T follicular helper cell (primary cell): ENCODE data around the gene KLHDC9.

Experiments used
- DNase-seq: peaks from one replicate; pipeline ENCODE4 v3.0.0-alpha.2; 2020; ENCODE audit warnings: low read depth

KLHDC9 gene

GRCh38 chr1:161076410-161076809 lies 21.8 kb upstream of the KLHDC9 start:
- no peak for DNase-seq

- no peak for DNase-seq
Measured at GRCh38 chr1:161077426-161077825, 20.7 kb upstream of the KLHDC9 start.

- no peak for DNase-seq
Measured at GRCh38 chr1:161079436-161080110, 18.6 kb upstream of the KLHDC9 start.

- no peak for DNase-seq
Measured at GRCh38 chr1:161080441-161081405, 17.4 kb upstream of the KLHDC9 start.

- no peak for DNase-seq
Measured at GRCh38 chr1:161081519-161081918, 16.6 kb upstream of the KLHDC9 start.

GRCh38 chr1:161082483-161082882 lies 15.7 kb upstream of the KLHDC9 start:
- DNase-seq, result no peak

GRCh38 chr1:161082996-161083747 lies 15.0 kb upstream of the KLHDC9 start:
- DNase-seq, result no peak

GRCh38 chr1:161083748-161084596 lies 14.2 kb upstream of the KLHDC9 start:
- DNase-seq, result no peak

- DNase-seq, result no peak
Measured at GRCh38 chr1:161084597-161084988, 13.6 kb upstream of the KLHDC9 start.

- no peak for DNase-seq
Measured at GRCh38 chr1:161085165-161085564, 13.0 kb upstream of the KLHDC9 start.

GRCh38 chr1:161086457-161086856 lies 11.7 kb upstream of the KLHDC9 start:
- DNase-seq, result no peak

- no peak for DNase-seq
Measured at GRCh38 chr1:161088587-161089110, 9.5 kb upstream of the KLHDC9 start.

- no peak for DNase-seq
Measured at GRCh38 chr1:161089251-161089924, 8.8 kb upstream of the KLHDC9 start, which contains the start of gene NECTIN4. Gene NECTIN4 (minus strand): TSS chr1:161089558. CDS start chr1:161089296, 262 bp downstream.

GRCh38 chr1:161089938-161090337 lies 8.2 kb upstream of the KLHDC9 start:
- DNase-seq, result no peak

- DNase-seq, result no peak
Measured at GRCh38 chr1:161090617-161091016, 7.5 kb upstream of the KLHDC9 start.

- DNase-seq, result no peak
Measured at GRCh38 chr1:161091093-161091492, 7.1 kb upstream of the KLHDC9 start.

- no peak for DNase-seq
Measured at GRCh38 chr1:161091796-161092507, 6.2 kb upstream of the KLHDC9 start.

- no peak for DNase-seq
Measured at GRCh38 chr1:161092621-161093028, 5.5 kb upstream of the KLHDC9 start.

- DNase-seq, result no peak
Measured at GRCh38 chr1:161094481-161094880, 3.7 kb upstream of the KLHDC9 start.

GRCh38 chr1:161095230-161095629 lies 2.9 kb upstream of the KLHDC9 start:
- no peak for DNase-seq
